SK-N-SH treated with all-trans-retinoic acid at 6 μM for 48 hours (cell line): ENCODE data around the gene SLC22A16.
A peak's percentile ranks its signal among the peaks of the same experiment; 100 is the strongest.

ENCODE experiments used
- ATAC-seq: fragments of 200-7000 bp; cut with Tn5 transposase; 3 replicates; pipeline ENCODE4 v1.9.1; 2020; ENCODE audit warnings: mild to moderate bottlenecking, moderate library complexity
- ARNTL ChIP-seq: fragments of 450-650 bp; formaldehyde crosslinking; IDR thresholded peaks from 2 replicates; pipeline ENCODE4 v1.5.0; 2020; ENCODE audit warnings: low read depth, mild to moderate bottlenecking, moderate library complexity, borderline replicate concordance
- BACH2 ChIP-seq: fragments of 250-450 bp; sonication (Bioruptor Pico); IDR thresholded peaks from 2 replicates; pipeline ENCODE4 v1.9.0; 2021; ENCODE audit warnings: mild to moderate bottlenecking, borderline replicate concordance
- CREB5 ChIP-seq: fragments of 250-450 bp; sonication (Bioruptor Pico); IDR thresholded peaks from 2 replicates; pipeline ENCODE4 v1.5.1; 2020; ENCODE audit warnings: low read depth, mild to moderate bottlenecking, moderate library complexity
- CSDC2 ChIP-seq: fragments of 250-450 bp; sonication (Bioruptor Pico); IDR thresholded peaks from 2 replicates; pipeline ENCODE4 v1.5.0; 2020; ENCODE audit warnings: mild to moderate bottlenecking, moderate library complexity
- CSRNP3 ChIP-seq: fragments of 250-450 bp; sonication (Bioruptor Pico); IDR thresholded peaks from 2 replicates; pipeline ENCODE4 v1.5.1; 2021; ENCODE audit warnings: mild to moderate bottlenecking, moderate library complexity
- ESRRG ChIP-seq: fragments of 250-450 bp; sonication (Bioruptor Pico); IDR thresholded peaks from 2 replicates; pipeline ENCODE4 v1.6.1; 2021; ENCODE audit warnings: mild to moderate bottlenecking
- GLIS3 ChIP-seq: fragments of 250-450 bp; sonication (Bioruptor Pico); IDR thresholded peaks from 2 replicates; pipeline ENCODE4 v1.5.0; 2020; ENCODE audit warnings: mild to moderate bottlenecking, moderate library complexity
- ISL1 ChIP-seq: fragments of 250-450 bp; sonication (Bioruptor Pico); IDR thresholded peaks from 2 replicates; pipeline ENCODE4 v2.1.2; 2022; ENCODE audit warnings: mild to moderate bottlenecking, moderate library complexity
- PATZ1 ChIP-seq: fragments of 250-450 bp; sonication (Bioruptor Pico); IDR thresholded peaks from 2 replicates; pipeline ENCODE4 v1.8.0; 2020; ENCODE audit warnings: mild to moderate bottlenecking, moderate library complexity, borderline replicate concordance
- POU6F1 ChIP-seq: fragments of 250-450 bp; sonication (Bioruptor Pico); IDR thresholded peaks from 2 replicates; pipeline ENCODE4 v1.8.0; 2021; ENCODE audit warnings: low read depth, mild to moderate bottlenecking, moderate library complexity, borderline replicate concordance
- RARB ChIP-seq: fragments of 250-450 bp; sonication (Bioruptor Pico); IDR thresholded peaks from 2 replicates; pipeline ENCODE4 v1.8.0; 2021; ENCODE audit warnings: mild to moderate bottlenecking, moderate library complexity
- SNAI2 ChIP-seq: fragments of 250-450 bp; sonication (Bioruptor Pico); IDR thresholded peaks from 2 replicates; pipeline ENCODE4 v1.5.0; 2020; ENCODE audit warnings: mild to moderate bottlenecking, moderate library complexity
- TCF4 ChIP-seq: fragments of 250-450 bp; sonication (Bioruptor Pico); IDR thresholded peaks from 2 replicates; pipeline ENCODE4 v1.8.0; 2021; ENCODE audit warnings: mild to moderate bottlenecking, moderate library complexity, borderline replicate concordance
- TOX ChIP-seq: fragments of 250-450 bp; sonication (Bioruptor Pico); IDR thresholded peaks from 2 replicates; pipeline ENCODE4 v1.8.0; 2021; ENCODE audit warnings: mild to moderate bottlenecking, moderate library complexity, borderline replicate concordance
- ZFP3 ChIP-seq: fragments of 250-450 bp; sonication (Bioruptor Pico); IDR thresholded peaks from 2 replicates; pipeline ENCODE4 v1.5.0; 2020; ENCODE audit warnings: mild to moderate bottlenecking, moderate library complexity
- ZFP30 ChIP-seq: fragments of 450-650 bp; formaldehyde crosslinking; IDR thresholded peaks from 2 replicates; pipeline ENCODE4 v1.5.0; 2022; ENCODE audit warnings: mild to moderate bottlenecking, moderate library complexity
- ZNF565 ChIP-seq: fragments of 450-650 bp; formaldehyde crosslinking; conservative IDR thresholded peaks from 2 replicates; pipeline ENCODE4 v1.5.0; 2020; ENCODE audit warnings: low read depth, mild to moderate bottlenecking, moderate library complexity
- ZNF70 ChIP-seq: fragments of 450-650 bp; formaldehyde crosslinking; IDR thresholded peaks from 2 replicates; pipeline ENCODE4 v1.5.0; 2020; ENCODE audit warnings: mild to moderate bottlenecking, moderate library complexity

The SLC22A16 gene

GRCh38 chr6:110476046-110476849 is at the start of gene SLC22A16:
TSS of gene SLC22A16 (minus strand) at chr6:110476613. CDS start at chr6:110476574, 39 bp downstream.
- TF ChIP-seq CSDC2 (CRISPR knock-in tag) = no peak
- TF ChIP-seq GLIS3 (CRISPR knock-in tag) = no peak
- TF ChIP-seq TCF4 (CRISPR knock-in tag) = no peak
- TF ChIP-seq CSRNP3 (CRISPR knock-in tag) = no peak
- no peak for TF ChIP-seq RARB (CRISPR knock-in tag)
- no peak for TF ChIP-seq SNAI2 (CRISPR knock-in tag)
- peak; percentile 83 for ATAC-seq

GRCh38 chr6:110525001-110525400 is 48.6 kb upstream of the SLC22A16 start:
- no peak for ATAC-seq
- TF ChIP-seq RARB (CRISPR knock-in tag) (no peak), TOX (CRISPR knock-in tag) (no peak), SNAI2 (CRISPR knock-in tag) (no peak), BACH2 (CRISPR knock-in tag) (no peak), ZFP3 (no peak)

GRCh38 chr6:110524305-110524704 is 47.9 kb upstream of the SLC22A16 start:
- TF ChIP-seq ISL1 (CRISPR knock-in tag) (no peak), ZFP30 (no peak), SNAI2 (CRISPR knock-in tag) (no peak), CREB5 (CRISPR knock-in tag) (no peak), ZNF565 (CRISPR knock-in tag) (no peak), ARNTL (CRISPR knock-in tag) (no peak), ZNF70 (CRISPR knock-in tag) (no peak), PATZ1 (no peak), TOX (CRISPR knock-in tag) (no peak), TCF4 (CRISPR knock-in tag) (no peak), ESRRG (CRISPR knock-in tag) (no peak)
- ATAC-seq = no peak

- TF ChIP-seq PATZ1 = no peak
- no peak for TF ChIP-seq POU6F1 (CRISPR knock-in tag)
- TF ChIP-seq TCF4 (CRISPR knock-in tag) = no peak
These were observed 47.1 kb upstream of the SLC22A16 start for GRCh38 chr6:110523451-110524021.

More at GRCh38 chr6:110523451-110524021, 47.1 kb upstream of the SLC22A16 start:
- no peak for ATAC-seq
